Psoas muscle (tissue), 8 donors: ENCODE measurements around the gene ZNF273. TPM values are rescaled to one million over a fixed set of nuclear protein-coding genes. Genes with fewer than 3 reads are reported as not detected.
A peak's percentile ranks its signal among the peaks of the same experiment; 100 is the strongest.
"Not testable (repeated sequence)": the region's sequence is repeated elsewhere in the genome, so short reads cannot be mapped to it uniquely, and the experiment has no call there.

Source experiments
- ATAC-seq, 4 donors: fragments of 200-7000 bp; cut with Tn5 transposase; one replicate each; pipeline ENCODE4 v1.9.1; 2020; ENCODE audit warnings: moderate library complexity in 3 of 4, mild to moderate bottlenecking in 2 of 4
- DNase-seq, 2 donors: peaks; one replicate each; pipeline ENCODE4 v3.0.0-alpha.2; 2020
- H3K27ac ChIP-seq: fragments of 200-600 bp; one replicate; pipeline ENCODE4 v1.8.0; 2022
- H3K27me3 ChIP-seq, 3 donors: fragments of 200-600 bp in 1 of 3; one replicate each; pipeline versions ENCODE4 v1.6.1 to v1.8.0; 2013 to 2022; ENCODE audit warnings: low read length in 2 of 3, mild to moderate bottlenecking in 2 of 3, moderate library complexity in 1 of 3; ENCODE audit not compliant: insufficient read depth in 3 of 3
- H3K36me3 ChIP-seq, 2 donors: fragments of 200-600 bp in 1 of 2; one replicate each; pipeline versions ENCODE4 v1.6.1 to v1.8.0; 2013 to 2022; ENCODE audit warnings: low read depth in 1 of 2, mild to moderate bottlenecking in 1 of 2, moderate library complexity in 1 of 2; ENCODE audit not compliant: insufficient read depth in 1 of 2
- H3K4me1 ChIP-seq: fragments of 200-600 bp; one replicate; pipeline ENCODE4 v1.8.0; 2022
- H3K4me3 ChIP-seq: fragments of 200-600 bp; one replicate; pipeline ENCODE4 v1.8.0; 2022; ENCODE audit warnings: mild to moderate bottlenecking
- H3K9me3 ChIP-seq: fragments of 200-600 bp; one replicate; pipeline ENCODE4 v1.8.0; 2022
- WGBS, 3 donors: extraction: QIAGEN DNeasy Blood & Tissue Kit; methylation state at CpG; one replicate each; pipeline versions ENCODE4 v1.1.6 to v1.1.7; 2013; 5-methylcytosine and 5-hydroxymethylcytosine counted together
- intact Hi-C, 2 donors: fragments of 100-400 bp; cut with DNase I; formaldehyde crosslinking; loops; one replicate each; pipeline versions ENCODE4 v1.11.0 to v1.14.2; 2022
- polyA plus RNA-seq, 3 donors: library from polyadenylated mRNA; stranded (reverse); fragments of 200-250 nt; gene quantifications; one replicate each; pipeline ENCODE4 v1.2.3, GENCODE V29; 2013
- total RNA-seq, 4 donors: library from RNA; stranded (reverse); fragmentation: NEBNext Ultra II Directional in 2 of 4; extraction: Animal tissue kit (Norgen Biotek cat#: 25700) in 2 of 4; gene quantifications; one replicate each; pipeline versions ENCODE4 v1.2.1 to v1.2.4, GENCODE V29; 2021 to 2023
- TF ChIP-seq, protein P1 (sequence below): fragments of 200-600 bp; IDR thresholded peaks from one replicate; pipeline ENCODE4 v1.8.0; 2022; ENCODE audit warnings: antibody characterized with exemption
- donor health status: healthy with polysubstance abuse.
- donor health status: DM: no; HTN: no; CAD: no; lungs with moderate emphysema.
- donor health status: Bipolar disorder and iron deficiency.
- donor health status: healthy.
- donor health status: DM: yes; HTN: yes; CAD: no.
- donor health status: DM: no; HTN: no; CAD: no.
- donor health status: DM: no; HTN: no; CAD: no.
- donor health status: DM: yes; HTN: yes; CAD: no.

The ZNF273 gene
- total and polyA plus RNA-seq, 7 donors = 0.96 to 3.0 (median 1.5) TPM

DNA sequence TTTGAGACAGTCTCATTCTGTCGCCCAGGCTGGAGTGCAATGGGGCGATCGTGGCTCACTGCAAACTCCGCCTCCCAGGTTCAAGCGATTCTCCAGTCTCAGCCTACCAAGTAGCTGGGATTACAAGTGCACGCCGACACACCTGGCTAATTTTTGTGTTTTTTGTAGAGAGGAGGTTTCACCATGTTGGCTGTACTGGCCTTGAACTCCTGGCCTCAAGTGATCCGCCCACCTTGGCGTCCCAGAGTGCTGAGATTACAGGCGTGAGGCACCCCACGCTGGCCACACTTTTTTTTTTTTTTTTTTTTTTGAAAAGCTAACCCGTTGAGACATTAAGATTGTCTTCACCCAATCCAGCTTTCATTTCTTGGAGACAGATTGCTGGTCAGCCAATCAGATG, 2.1 kb downstream of the ZNF273 start:
- Histone ChIP-seq H3K4me3 (no peak overlapping the region), H3K36me3 (no peaks in the 10 kb centered on the region), H3K27ac (no peak overlapping the region), H3K4me1 (peaks cover 15% of the 10 kb centered on the region), H3K9me3 (no peaks in the 10 kb centered on the region), H3K27me3 (no peaks in the 10 kb centered on the region)
- no peak for DNase-seq
- TF ChIP-seq, protein P1, sequence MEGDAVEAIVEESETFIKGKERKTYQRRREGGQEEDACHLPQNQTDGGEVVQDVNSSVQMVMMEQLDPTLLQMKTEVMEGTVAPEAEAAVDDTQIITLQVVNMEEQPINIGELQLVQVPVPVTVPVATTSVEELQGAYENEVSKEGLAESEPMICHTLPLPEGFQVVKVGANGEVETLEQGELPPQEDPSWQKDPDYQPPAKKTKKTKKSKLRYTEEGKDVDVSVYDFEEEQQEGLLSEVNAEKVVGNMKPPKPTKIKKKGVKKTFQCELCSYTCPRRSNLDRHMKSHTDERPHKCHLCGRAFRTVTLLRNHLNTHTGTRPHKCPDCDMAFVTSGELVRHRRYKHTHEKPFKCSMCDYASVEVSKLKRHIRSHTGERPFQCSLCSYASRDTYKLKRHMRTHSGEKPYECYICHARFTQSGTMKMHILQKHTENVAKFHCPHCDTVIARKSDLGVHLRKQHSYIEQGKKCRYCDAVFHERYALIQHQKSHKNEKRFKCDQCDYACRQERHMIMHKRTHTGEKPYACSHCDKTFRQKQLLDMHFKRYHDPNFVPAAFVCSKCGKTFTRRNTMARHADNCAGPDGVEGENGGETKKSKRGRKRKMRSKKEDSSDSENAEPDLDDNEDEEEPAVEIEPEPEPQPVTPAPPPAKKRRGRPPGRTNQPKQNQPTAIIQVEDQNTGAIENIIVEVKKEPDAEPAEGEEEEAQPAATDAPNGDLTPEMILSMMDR = no peak
- ATAC-seq = no peak
- intact Hi-C loops = no loop called here
- 87% methylated on average over 11 to 12 of the region's 12 CpGs for WGBS, 3 donors

DNA sequence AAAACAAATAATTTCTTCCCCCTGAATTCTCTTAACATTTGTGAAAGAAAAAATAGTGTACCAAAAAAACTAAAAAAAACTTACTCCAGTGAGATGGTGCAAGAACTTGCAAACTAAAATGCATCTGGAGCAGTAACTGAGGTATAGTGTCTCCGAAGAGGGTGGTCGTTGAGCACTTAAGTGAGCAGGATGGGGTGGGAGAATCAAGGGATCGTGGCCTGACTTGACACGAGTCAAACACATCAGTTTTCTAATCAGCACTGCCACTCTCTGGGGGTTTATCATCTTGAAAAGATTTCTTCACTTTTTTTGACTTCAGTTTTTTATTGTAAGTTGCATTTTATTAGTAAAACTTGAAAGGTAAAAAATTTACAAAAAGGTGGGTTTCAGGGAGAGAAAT, 2.5 kb downstream of the ZNF273 start:
- Histone ChIP-seq H3K27ac (no peak overlapping the region), H3K9me3 (no peaks in the 10 kb centered on the region), H3K4me1 (peaks cover 15% of the 10 kb centered on the region), H3K27me3 (no peaks in the 10 kb centered on the region), H3K4me3 (no peak overlapping the region), H3K36me3 (no peaks in the 10 kb centered on the region)
- DNase-seq (no peak), ATAC-seq (no peak)
- WGBS, 3 donors = 72 to 75% (median 72%) methylated on average over 4 of the region's 4 CpGs
- intact Hi-C loops = no loop called here
- TF ChIP-seq, protein P1 = no peak

GRCh38 chr7:64907641-64908326, 4.7 kb downstream of the ZNF273 start:
- WGBS, 3 donors = 26 to 50% (median 33%) methylated on average over 5 of the region's 5 CpGs
- Histone ChIP-seq H3K36me3 (no peaks in the 10 kb centered on the region), H3K4me3 (no peak overlapping the region), H3K27me3 (no peaks in the 10 kb centered on the region), H3K9me3 (no peaks in the 10 kb centered on the region), H3K4me1 (peaks cover 15% of the 10 kb centered on the region), H3K27ac (peak overlapping the region; percentile 31)
- intact Hi-C loops = no loop called here
- TF ChIP-seq, protein P1 = no peak
- ATAC-seq (no peak), DNase-seq (no peak)

- Histone ChIP-seq H3K36me3 (no peaks in the 10 kb centered on the region), H3K4me1 (peaks cover 15% of the 10 kb centered on the region), H3K4me3 (no peak overlapping the region), H3K27me3 (no peaks in the 10 kb centered on the region), H3K27ac (peak overlapping the region; percentile 31), H3K9me3 (no peaks in the 10 kb centered on the region)
- intact Hi-C loops = no loop called here
- WGBS, 3 donors = 27 to 45% (median 30%) methylated on average over 2 of the region's 2 CpGs
- ATAC-seq (peak; percentile 75 to 88 (median 79)), DNase-seq (no peak)
- TF ChIP-seq, protein P1 = no peak
These were observed 5.3 kb downstream of the ZNF273 start for GRCh38 chr7:64908358-64908757.

DNA sequence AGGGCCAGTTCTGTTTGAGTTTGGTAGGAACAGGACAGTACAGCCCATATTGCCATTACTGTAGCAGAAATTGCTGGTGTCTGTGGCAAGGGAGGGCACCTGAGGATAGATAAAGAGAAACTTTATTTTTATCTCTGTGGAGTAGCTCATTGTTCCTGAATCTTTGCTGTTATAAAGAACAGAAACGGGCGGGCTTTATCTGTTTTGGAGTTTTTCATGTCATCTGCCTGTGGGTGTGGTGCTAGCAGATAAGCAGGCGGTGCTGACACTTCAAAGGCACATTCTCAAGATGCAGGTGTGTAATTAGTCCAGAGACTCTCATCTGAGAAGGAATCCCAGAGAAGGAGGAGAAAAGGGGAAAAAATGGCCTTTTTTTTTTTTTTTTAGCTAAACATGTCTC, 11.5 kb downstream of the ZNF273 start:
- no peaks in the 10 kb centered on the region for H3K27me3 ChIP-seq
- no peaks in the 10 kb centered on the region for H3K9me3 ChIP-seq
- H3K27ac ChIP-seq = no peak overlapping the region
- 85 to 94% (median 88%) methylated on average over 3 of the region's 3 CpGs for WGBS, 3 donors
- intact Hi-C loops = no loop called here
- DNase-seq (no peak), ATAC-seq (no peak)
- H3K4me1 ChIP-seq = no peaks in the 10 kb centered on the region
- TF ChIP-seq, protein P1 = no peak
- H3K4me3 ChIP-seq = no peak overlapping the region
- H3K36me3 ChIP-seq = peaks cover 2 to 6% of the 10 kb centered on the region in 2 donors

GRCh38 chr7:64915301-64915700, 12.2 kb downstream of the ZNF273 start:
- H3K27me3 ChIP-seq, ATAC-seq, intact Hi-C loops, H3K9me3 ChIP-seq, H3K4me3 ChIP-seq, H3K4me1 ChIP-seq, DNase-seq, H3K27ac ChIP-seq: not testable (repeated sequence)
- peaks cover 2 to 13% of the 10 kb centered on the region in 2 donors for H3K36me3 ChIP-seq
- WGBS, 3 donors = 91 to 97% (median 93%) methylated on average over 9 of the region's 9 CpGs
